Dendritic cell treated with granulocyte-macrophage colony-stimulating factor and Interleukin-4, amounts not matched to agents 40 ng/mL and 50 ng/mL, for 4 days (primary cell): ENCODE data around the gene PCDHGA3.
"Not testable (repeated sequence)": the region's sequence is repeated elsewhere in the genome, so short reads cannot be mapped to it uniquely, and the experiment has no call there.

Experiments
- H3K27ac Mint-ChIP-seq: one replicate; pipeline ENCODE4 v1.8.0; 2022; ENCODE audit warnings: mild to moderate bottlenecking, mixed read lengths
- H3K27me3 Mint-ChIP-seq: one replicate; pipeline ENCODE4 v1.8.0; 2022; ENCODE audit warnings: mild to moderate bottlenecking, mixed read lengths
- H3K36me3 Mint-ChIP-seq: one replicate; pipeline ENCODE4 v1.8.0; 2022; ENCODE audit warnings: low read depth, mixed read lengths
- H3K4me1 Mint-ChIP-seq: one replicate; pipeline ENCODE4 v1.8.0; 2022; ENCODE audit warnings: low read depth, mixed read lengths
- H3K4me3 Mint-ChIP-seq: one replicate; pipeline ENCODE4 v1.8.0; 2022; ENCODE audit warnings: mild to moderate bottlenecking, moderate library complexity, mixed read lengths
- H3K9me3 Mint-ChIP-seq: one replicate; pipeline ENCODE4 v1.8.0; 2022; ENCODE audit warnings: mixed read lengths
- intact Hi-C: fragments of 100-400 bp; cut with micrococcal nuclease; formaldehyde crosslinking; loops from one replicate; pipeline ENCODE4 v1.15.0; 2022

Gene PCDHGA3

DNA sequence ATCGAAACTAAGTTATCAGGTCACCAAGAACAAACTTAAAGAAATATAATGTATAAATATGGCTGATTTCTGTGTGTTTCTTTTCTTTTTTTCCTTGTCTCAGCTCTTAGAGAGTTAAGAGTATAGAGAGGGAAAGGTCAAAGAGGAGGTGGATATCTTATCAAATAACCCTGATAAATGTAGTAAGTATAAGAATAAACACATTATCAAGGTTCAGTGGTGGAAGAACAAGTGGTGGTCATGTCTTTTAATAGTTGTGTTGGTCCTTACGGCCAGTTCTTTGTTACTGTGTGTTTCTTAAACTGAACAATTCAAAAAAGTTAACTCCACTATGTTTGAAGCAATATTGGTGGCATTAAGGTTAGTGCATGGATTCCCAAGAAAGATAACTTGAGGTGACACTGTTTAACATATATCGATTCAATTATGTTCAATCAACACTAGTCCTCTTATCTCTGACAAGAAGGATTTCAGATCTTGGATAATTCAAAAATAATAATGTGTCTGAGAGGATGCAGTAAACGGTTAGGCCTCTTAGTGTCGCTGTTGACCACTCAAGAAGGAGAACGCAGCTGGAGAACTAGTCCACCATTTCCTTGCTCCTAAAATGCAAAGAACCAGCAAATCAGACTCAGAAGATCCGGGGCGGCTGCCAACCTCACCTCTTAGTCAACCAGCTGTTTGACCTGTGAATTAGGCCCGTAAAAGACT is at the start of gene PCDHGA3:
PCDHGA3 (plus strand) TSS at position 588 of the 711 bp plus-strand sequence. CDS start 205 bp downstream, outside the sequence.
- H3K36me3 Mint-ChIP-seq: peaks cover 5% of the 10 kb centered on the region
- H3K4me3 Mint-ChIP-seq: no peak within 1 kb of the TSS
- intact Hi-C loops: no loop called here
- peaks cover 67% of the 10 kb centered on the region for H3K27me3 Mint-ChIP-seq
- H3K4me1 Mint-ChIP-seq: no peaks in the 10 kb centered on the region
- H3K27ac Mint-ChIP-seq: no peak within 1 kb of the TSS
- H3K9me3 Mint-ChIP-seq: peaks cover 75% of the 10 kb centered on the region

DNA sequence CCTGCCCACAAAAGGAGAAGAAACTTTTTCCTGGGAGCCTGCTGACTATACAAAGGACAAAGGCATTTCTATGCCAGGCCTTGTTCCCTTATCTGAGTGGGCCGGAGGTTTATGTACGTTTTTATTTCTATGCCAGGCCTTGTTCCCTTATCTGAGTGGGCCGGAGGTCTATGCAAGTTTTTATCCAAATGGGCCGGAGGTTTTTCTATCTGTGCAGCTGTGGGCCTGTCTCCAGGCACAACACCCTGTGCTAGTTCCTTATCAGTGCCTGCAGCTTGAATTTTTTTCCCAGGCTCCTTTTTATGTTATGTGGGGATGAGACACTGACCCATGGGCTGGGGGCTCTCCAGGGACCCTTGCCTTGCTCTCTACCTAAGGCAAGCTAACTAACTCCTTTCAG is 45.3 kb upstream of the PCDHGA3 start:
- Mint-ChIP-seq H3K4me1 (no peaks in the 10 kb centered on the region), H3K9me3 (peaks cover 97% of the 10 kb centered on the region), H3K36me3 (peaks cover 18% of the 10 kb centered on the region), H3K27ac (no peak overlapping the region), H3K4me3 (no peak overlapping the region), H3K27me3 (no peaks in the 10 kb centered on the region)
- intact Hi-C loops: no loop called here

DNA sequence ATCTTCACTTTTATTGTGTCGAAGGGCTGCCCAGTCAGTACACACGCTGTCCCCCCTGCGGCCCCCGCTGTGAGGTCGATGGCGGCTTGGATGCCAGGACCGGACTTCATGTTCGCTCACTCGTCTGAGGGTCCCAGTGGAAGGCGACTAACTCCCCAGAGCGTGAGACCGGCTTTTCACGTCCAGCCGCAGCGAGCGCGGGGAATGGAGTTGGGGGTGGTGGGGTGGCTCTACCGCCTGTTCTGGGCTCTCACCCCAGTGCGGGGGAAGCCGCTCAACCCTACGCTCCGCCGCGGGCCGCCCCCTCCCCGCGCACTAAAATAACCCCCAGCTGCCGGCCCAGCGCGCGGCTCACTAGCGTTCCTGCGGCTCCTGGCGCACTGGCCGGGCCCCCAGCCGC is 39.9 kb upstream of the PCDHGA3 start, which contains the start of gene SLC25A2:
SLC25A2 (minus strand) TSS at position 294 of the 400 bp plus-strand sequence; CDS start at position 110, 184 bp downstream.
- no peaks in the 10 kb centered on the region for H3K27me3 Mint-ChIP-seq
- H3K27ac Mint-ChIP-seq: no peak within 1 kb of the TSS
- intact Hi-C loops: no loop called here
- H3K4me3 Mint-ChIP-seq: no peak within 1 kb of the TSS
- H3K9me3 Mint-ChIP-seq: peaks cover 95% of the 10 kb centered on the region
- H3K36me3 Mint-ChIP-seq: peaks cover 11% of the 10 kb centered on the region
- H3K4me1 Mint-ChIP-seq: no peaks in the 10 kb centered on the region

DNA sequence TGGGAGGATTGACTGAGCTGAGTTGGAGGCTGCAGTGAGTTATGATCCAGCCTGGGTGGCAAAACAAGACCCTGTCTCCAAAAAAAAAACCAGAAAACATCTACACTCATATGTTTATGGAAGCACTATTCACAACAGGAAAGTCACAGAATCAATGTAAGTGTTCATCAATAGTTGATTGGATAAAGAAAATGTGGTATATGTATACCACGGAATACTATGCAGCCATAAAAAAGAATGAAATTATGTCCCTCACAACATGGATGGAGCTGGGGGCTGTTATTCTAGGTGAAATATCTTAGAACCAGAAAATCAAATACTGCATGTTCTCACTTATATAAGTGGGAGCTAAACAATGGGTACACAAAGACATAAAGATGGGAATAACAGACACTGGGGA is 37.0 kb upstream of the PCDHGA3 start:
- intact Hi-C loops: no loop called here
- Mint-ChIP-seq H3K27me3 (no peaks in the 10 kb centered on the region), H3K9me3 (peaks cover 93% of the 10 kb centered on the region), H3K36me3 (peaks cover 15% of the 10 kb centered on the region), H3K4me1 (no peaks in the 10 kb centered on the region), H3K27ac (no peak overlapping the region), H3K4me3 (no peak overlapping the region)

DNA sequence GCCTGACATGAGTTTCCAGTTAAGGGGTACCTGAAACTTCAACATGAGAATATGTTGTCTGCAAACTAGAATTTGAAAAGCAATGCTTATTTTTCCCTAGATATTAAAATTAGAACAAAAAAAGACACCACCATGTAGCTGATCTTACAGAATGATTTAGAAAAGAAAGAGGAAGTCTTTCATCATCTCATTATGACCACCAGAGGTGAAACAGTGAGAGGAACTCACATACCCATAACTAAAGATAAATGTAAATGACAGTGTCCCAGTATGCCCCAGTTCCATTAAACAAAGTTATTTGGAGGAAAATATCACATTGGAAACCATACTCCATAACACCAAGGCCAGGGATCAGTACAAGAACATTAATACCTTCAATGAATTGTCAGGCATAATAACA is 29.9 kb upstream of the PCDHGA3 start:
- Mint-ChIP-seq H3K27me3 (no peaks in the 10 kb centered on the region), H3K27ac (no peak overlapping the region), H3K4me3 (no peak overlapping the region), H3K36me3 (peaks cover 39% of the 10 kb centered on the region), H3K4me1 (peaks cover 7% of the 10 kb centered on the region), H3K9me3 (peaks cover 81% of the 10 kb centered on the region)
- intact Hi-C loops: loop anchor here (10.0 kb wide), 2 partner anchors 49 to 549 kb away; no protein-coding TSS in a partner anchor

DNA sequence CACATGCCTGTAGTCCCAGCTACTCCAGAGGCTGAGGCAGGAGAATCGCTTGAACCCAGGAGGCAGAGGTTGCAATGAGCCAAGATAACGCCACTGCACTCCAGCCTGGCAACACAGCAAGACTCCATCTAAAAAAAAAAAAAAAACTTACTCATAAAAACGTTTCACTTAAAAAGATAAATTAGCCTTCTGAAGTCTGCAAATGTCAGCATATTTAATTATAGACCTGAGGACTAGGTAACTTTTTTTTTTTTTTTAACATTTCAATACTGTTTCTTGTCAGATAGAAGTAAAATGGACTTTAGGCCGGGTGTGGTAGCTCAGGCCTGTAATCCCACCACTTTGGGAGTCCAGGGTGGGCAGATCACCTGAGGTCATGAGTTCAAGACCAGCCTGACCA is 26.7 kb upstream of the PCDHGA3 start:
- H3K27me3 Mint-ChIP-seq, H3K27ac Mint-ChIP-seq, H3K4me3 Mint-ChIP-seq: not testable (repeated sequence)
- H3K36me3 Mint-ChIP-seq: peaks cover 64% of the 10 kb centered on the region
- peaks cover 18% of the 10 kb centered on the region for H3K4me1 Mint-ChIP-seq
- H3K9me3 Mint-ChIP-seq: peaks cover 83% of the 10 kb centered on the region
- intact Hi-C loops: loop anchor here (10.0 kb wide), 2 partner anchors 52 to 552 kb away; no protein-coding TSS in a partner anchor

DNA sequence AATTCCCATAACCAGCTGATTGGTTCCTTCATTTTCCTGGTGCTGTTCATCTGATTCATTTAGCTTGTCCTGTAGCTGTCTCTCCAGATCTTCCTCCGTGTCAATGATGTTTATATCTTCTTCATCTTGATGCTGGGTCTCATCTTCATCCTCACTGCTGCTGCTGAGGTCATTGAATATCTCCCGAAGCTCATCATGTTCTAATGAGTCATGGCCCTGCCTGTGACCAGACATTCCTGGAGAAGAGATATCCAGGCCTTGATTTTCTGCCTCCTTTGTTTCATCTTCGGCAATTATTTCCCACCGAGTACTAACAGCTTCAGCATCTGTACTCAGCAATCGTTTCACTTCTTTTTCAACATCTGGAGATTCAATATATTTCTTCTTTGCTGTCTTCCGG is 24.4 kb upstream of the PCDHGA3 start:
- intact Hi-C loops: loop anchor here (10.0 kb wide), 2 partner anchors 54 to 554 kb away; no protein-coding TSS in a partner anchor
- peaks cover 69% of the 10 kb centered on the region for H3K9me3 Mint-ChIP-seq
- peaks cover 52% of the 10 kb centered on the region for H3K36me3 Mint-ChIP-seq
- peaks cover 6% of the 10 kb centered on the region for H3K27me3 Mint-ChIP-seq
- no peak overlapping the region for H3K4me3 Mint-ChIP-seq
- H3K4me1 Mint-ChIP-seq: peaks cover 18% of the 10 kb centered on the region
- H3K27ac Mint-ChIP-seq: no peak overlapping the region

DNA sequence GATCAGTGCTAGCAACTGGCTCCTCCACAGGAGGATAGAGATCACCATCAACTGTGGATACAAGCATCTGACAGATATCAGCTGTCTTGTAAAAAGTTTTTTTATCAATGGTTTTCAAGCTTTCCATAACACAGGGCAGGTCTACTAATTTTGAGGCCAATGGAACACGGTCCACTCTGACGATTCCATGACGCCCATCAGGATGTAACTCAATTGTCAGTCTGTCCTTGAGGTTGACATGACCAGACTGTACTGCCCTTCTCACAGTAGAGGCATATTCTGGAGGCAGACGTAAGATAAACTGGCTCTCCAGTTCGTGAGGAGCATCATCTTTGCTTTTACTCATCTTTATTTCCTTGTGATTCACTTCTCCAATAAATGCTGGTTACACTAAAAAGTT is 23.9 kb upstream of the PCDHGA3 start:
- intact Hi-C loops: loop anchor here (10.0 kb wide), 4 partner anchors 55 to 555 kb away; partner anchors contain the start of genes PCDHGA10 and PCDHGB7
- H3K9me3 Mint-ChIP-seq: peaks cover 69% of the 10 kb centered on the region

DNA sequence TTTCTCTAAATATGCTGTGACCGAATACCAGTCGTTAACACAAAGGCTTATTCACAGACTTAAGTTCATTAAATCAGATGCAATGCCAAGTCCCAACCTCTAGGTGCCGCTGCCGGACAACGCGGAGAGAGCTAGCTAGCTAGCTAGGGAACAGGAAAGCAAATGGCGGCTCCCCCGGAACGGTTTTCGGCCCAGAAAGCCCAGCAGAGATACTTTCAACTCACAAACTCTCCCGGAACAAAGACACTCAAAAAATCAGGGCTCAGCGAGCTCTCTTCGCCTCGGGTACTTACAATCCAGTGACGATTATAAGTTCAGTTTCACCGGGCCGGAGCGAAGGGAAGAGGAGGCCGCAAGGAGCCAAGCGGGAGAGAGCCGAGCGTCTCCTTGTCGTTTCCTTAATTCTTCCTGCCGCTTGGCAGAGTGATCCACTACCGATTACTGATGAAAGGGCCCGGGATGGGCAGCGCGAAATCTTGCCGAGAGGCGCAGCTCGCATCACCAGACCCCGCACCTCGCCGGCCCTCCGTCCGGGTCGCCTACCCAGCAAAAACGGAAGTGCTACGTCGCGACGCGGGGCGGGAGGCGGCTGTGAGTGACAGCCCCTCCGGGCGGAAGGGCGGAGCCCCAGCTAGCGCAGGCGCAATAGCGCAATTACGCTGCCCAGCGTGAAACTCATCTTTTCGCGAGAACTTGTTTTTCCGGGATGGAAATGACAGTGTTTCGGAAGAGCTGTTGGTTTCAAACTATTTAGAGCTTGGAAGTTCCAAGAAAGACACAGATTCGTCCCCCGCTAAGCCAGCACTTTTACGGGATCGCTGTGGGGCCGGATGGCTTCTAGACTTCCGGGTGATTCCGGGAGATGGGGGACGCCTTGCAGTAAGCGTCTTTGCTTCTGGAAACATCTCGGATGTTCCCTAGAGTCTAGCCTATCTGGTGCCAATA is 23.1 kb upstream of the PCDHGA3 start, which contains the start of gene TAF7:
TAF7 (minus strand) TSS at position 560 of the 945 bp plus-strand sequence. CDS start 740 bp downstream, outside the sequence.
- intact Hi-C loops: loop anchor here (10.0 kb wide), 2 partner anchors 94 to 194 kb away; partner anchors contain the start of genes PCDHGA10 and PCDHGB7
- Mint-ChIP-seq H3K36me3 (peaks cover 47% of the 10 kb centered on the region), H3K4me3 (peak within 1 kb of the TSS; percentile 99), H3K9me3 (peaks cover 64% of the 10 kb centered on the region), H3K4me1 (peaks cover 13% of the 10 kb centered on the region), H3K27me3 (peaks cover 6% of the 10 kb centered on the region), H3K27ac (peak within 1 kb of the TSS; percentile 100)

More for the DNA sequence above, 23.9 kb upstream of the PCDHGA3 start:
- H3K27ac Mint-ChIP-seq: peak overlapping the region; percentile 100
- peaks cover 52% of the 10 kb centered on the region for H3K36me3 Mint-ChIP-seq
- H3K4me3 Mint-ChIP-seq: peak overlapping the region; percentile 99
- H3K4me1 Mint-ChIP-seq: peaks cover 18% of the 10 kb centered on the region
- peaks cover 6% of the 10 kb centered on the region for H3K27me3 Mint-ChIP-seq

DNA sequence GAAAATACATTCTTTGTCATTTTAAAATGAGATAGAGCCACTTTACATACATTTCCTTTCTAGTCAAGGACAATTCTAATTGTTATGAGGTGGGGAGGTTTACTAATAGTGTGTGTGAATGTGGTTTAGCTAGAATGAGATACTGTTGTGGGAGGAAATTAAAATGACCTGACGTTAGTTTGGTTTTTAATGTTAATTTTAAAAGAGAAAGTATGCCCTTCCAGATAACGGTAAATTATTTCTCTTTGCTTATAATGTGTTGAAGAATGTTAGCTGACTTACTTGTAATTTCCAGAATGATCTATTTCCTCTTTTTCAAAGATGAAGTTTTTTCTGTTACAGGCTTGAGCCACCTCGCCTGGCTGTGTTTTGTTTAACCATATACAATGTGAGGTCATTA is 21.4 kb upstream of the PCDHGA3 start:
- no peak overlapping the region for H3K4me3 Mint-ChIP-seq
- peaks cover 20% of the 10 kb centered on the region for H3K27me3 Mint-ChIP-seq
- H3K4me1 Mint-ChIP-seq: peaks cover 17% of the 10 kb centered on the region
- intact Hi-C loops: loop anchor here (10.0 kb wide), 2 partner anchors 93 to 193 kb away; partner anchors contain the start of genes PCDHGA10 and PCDHGB7
- no peak overlapping the region for H3K27ac Mint-ChIP-seq
- peaks cover 40% of the 10 kb centered on the region for H3K36me3 Mint-ChIP-seq
- H3K9me3 Mint-ChIP-seq: peaks cover 73% of the 10 kb centered on the region

DNA sequence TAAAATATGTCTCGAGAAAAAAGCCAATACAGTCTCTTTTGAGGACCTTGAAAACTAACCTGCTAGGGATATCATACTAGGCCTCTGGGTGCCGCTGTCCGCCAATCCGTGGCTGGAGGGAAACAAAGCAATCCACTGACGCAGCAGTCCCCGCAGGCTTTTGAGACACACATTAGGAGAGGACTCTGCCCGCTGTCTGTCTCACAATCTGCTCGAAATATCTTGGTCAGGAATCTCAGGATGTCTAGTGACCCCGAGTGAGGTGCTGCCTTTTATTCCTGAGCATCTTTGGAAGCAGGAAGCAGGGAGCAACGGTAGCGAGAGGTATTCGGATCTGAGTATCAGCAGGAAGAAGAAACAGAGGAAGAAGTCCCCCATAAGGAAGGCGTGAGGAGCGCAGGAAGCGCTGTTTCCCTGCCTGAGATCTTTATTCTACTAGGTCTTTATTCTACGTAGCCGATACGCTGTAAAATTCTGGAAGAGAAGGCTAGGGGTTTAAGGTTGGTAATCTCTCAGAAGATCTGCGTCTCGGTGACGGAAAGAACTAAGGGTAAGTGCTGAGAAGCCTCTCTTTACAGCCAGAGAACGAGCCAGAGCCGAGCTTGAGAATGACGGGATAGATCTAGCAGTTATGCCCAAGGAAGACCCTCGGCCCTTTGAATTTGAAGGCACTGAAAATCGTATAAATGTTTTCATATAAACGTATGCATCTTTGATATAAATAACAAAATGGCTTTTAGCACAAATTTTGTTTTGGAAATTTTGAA is 17.4 kb upstream of the PCDHGA3 start:
- H3K9me3 Mint-ChIP-seq: peaks cover 56% of the 10 kb centered on the region
- H3K27ac Mint-ChIP-seq: no peak overlapping the region
- peak overlapping the region; percentile 65 for H3K4me3 Mint-ChIP-seq
- peaks cover 7% of the 10 kb centered on the region for H3K36me3 Mint-ChIP-seq
- intact Hi-C loops: loop anchor here (10.0 kb wide), 2 partner anchors 89 to 189 kb away; partner anchors contain the start of genes PCDHGA10 and PCDHGB7
- H3K4me1 Mint-ChIP-seq: peaks cover 6% of the 10 kb centered on the region
- H3K27me3 Mint-ChIP-seq: peaks cover 49% of the 10 kb centered on the region

DNA sequence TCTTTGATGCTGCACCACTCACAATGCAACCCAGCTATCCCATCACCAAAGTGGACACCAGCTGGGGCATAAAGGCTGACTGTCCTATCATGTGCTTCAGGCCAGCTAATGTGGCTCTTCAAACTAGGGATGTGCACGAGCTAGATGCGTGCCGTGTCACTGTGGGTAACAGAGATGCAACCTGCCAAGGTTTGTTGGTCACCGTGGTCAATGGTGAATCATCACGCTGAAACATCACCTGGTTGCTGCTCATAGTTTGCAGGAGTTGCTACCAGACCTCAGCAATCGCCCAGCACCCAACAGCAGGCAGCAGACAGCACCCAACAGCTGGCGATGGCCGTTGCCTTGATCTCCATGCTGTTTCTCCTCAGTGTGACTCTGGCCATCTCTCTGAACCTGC is 15.4 kb upstream of the PCDHGA3 start:
- Mint-ChIP-seq H3K4me3 (no peak overlapping the region), H3K27me3 (peaks cover 63% of the 10 kb centered on the region), H3K4me1 (peaks cover 6% of the 10 kb centered on the region), H3K9me3 (peaks cover 59% of the 10 kb centered on the region), H3K27ac (no peak overlapping the region), H3K36me3 (no peaks in the 10 kb centered on the region)
- intact Hi-C loops: loop anchor here (10.0 kb wide), 2 partner anchors 87 to 187 kb away; partner anchors contain the start of genes PCDHGA10 and PCDHGB7
